K562 (cell line): ENCODE results near the gene PDPK1. TPM values are rescaled to one million over a fixed set of nuclear protein-coding genes. Genes with fewer than 3 reads are reported as not detected.
"Not testable (repeated sequence)": the region's sequence is repeated elsewhere in the genome, so short reads cannot be mapped to it uniquely, and the experiment has no call there.

Experiments
- ATAC-seq: fragments of 200-7000 bp; cut with Tn5 transposase; 3 replicates; pipeline ENCODE4 v1.9.1; 2020; ENCODE audit warnings: moderate library complexity
- BruUV-seq: library from RNA; stranded (reverse); fragments of 400-500 nt; replicated peaks from 2 replicates; lab custom pipeline; 2021; lab: Mats Ljungman, UMichigan
- CTCF ChIA-PET: fragments of 300-600 bp; formaldehyde crosslinking; extraction: SDS; loops from one replicate; lab custom pipeline; 2021; ENCODE audit warnings: low intra/inter-chr PET ratio; lab: Yijun Ruan, JAX
- POLR2A ChIA-PET: fragments of 300-600, 350-650 bp; sonication (Branson Sonifier 250); formaldehyde crosslinking; extraction: SDS; loops from one replicate; lab custom pipeline; 2021; ENCODE audit warnings: antibody characterized with exemption, inconsistent platforms; lab: Yijun Ruan, JAX
- DNase-seq, 4 experiments: peaks; one replicate each; pipeline versions ENCODE4 v3.0.0 to v3.0.0-alpha.2; 2011 to 2018; ENCODE audit warnings: low spot score in 3 of 4, mixed read lengths in 3 of 4; ENCODE audit errors: extremely low read depth in 1 of 4
- FAIRE-seq: peaks from 2 replicates; lab custom pipeline; 2011; peaks lifted over from hg19 to GRCh38; lab: Jason Lieb, UNC
- H2AFZ ChIP-seq: 2 replicates; pipeline ENCODE4 v1.6.0; 2011; ENCODE audit warnings: low read depth, low read length, control low read depth, inconsistent platforms
- H3K27ac ChIP-seq: fragments of 200-600 bp; 3 replicates; pipeline ENCODE4 v1.8.0; 2011; ENCODE audit warnings: low read depth, mild to moderate bottlenecking, control low read depth, inconsistent platforms, low read length, moderate library complexity, mixed read lengths; ENCODE audit errors: extremely low read depth
- H3K27me3 ChIP-seq, 2 experiments: fragments of 300-600 bp in 1 of 2; 2 replicates in 1 of 2; 3 replicates in 1 of 2; pipeline versions ENCODE4 v1.6.0 to v1.8.0; 2011; ENCODE audit warnings: inconsistent platforms in 2 of 2, low read length in 2 of 2, mild to moderate bottlenecking in 1 of 2, mixed read lengths in 1 of 2, moderate library complexity in 1 of 2; ENCODE audit not compliant: control insufficient read depth in 2 of 2, insufficient read depth in 2 of 2
- H3K36me3 ChIP-seq: fragments of 300-600 bp; 3 replicates; pipeline ENCODE4 v1.8.0; 2011; ENCODE audit warnings: mild to moderate bottlenecking, low read length, inconsistent platforms; ENCODE audit not compliant: control insufficient read depth, insufficient read depth
- H3K4me1 ChIP-seq, 2 experiments: fragments of 200-600 bp in 1 of 2; replicated peaks in 1 of 2; 2 replicates in 1 of 2; 3 replicates in 1 of 2; pipeline versions ENCODE4 v1.5.1 to v1.8.0; 2011; ENCODE audit warnings: inconsistent platforms in 2 of 2, low read length in 2 of 2, mild to moderate bottlenecking in 1 of 2, mixed read lengths in 1 of 2, moderate library complexity in 1 of 2; ENCODE audit not compliant: control insufficient read depth in 2 of 2, insufficient read depth in 2 of 2
- H3K4me2 ChIP-seq: 2 replicates; pipeline ENCODE4 v1.6.1; 2011; ENCODE audit warnings: low read length, control low read depth, inconsistent platforms, mixed read lengths; ENCODE audit not compliant: insufficient read depth
- H3K4me3 ChIP-seq: fragments of 200-600 bp; sonication (generic), shearing (Covaris generic); 2 replicates; pipeline ENCODE4 v1.5.1; 2016; ENCODE audit warnings: control low read depth, inconsistent platforms
- H3K79me2 ChIP-seq: fragments of 200-600 bp; 3 replicates; pipeline ENCODE4 v1.8.0; 2011; ENCODE audit warnings: low read length, inconsistent platforms; ENCODE audit not compliant: control insufficient read depth, insufficient read depth
- H3K9ac ChIP-seq, 2 experiments: 2 replicates each; pipeline versions ENCODE4 v1.6.0 to v1.6.1; 2011; ENCODE audit warnings: low read depth in 2 of 2, low read length in 2 of 2, control low read depth in 1 of 2, inconsistent platforms in 1 of 2, mild to moderate bottlenecking in 1 of 2, mixed read lengths in 1 of 2; ENCODE audit not compliant: insufficient read depth in 1 of 2
- H3K9me1 ChIP-seq: one replicate; pipeline ENCODE4 v1.6.0; 2011; ENCODE audit warnings: inconsistent platforms, mild to moderate bottlenecking, low read length, moderate library complexity; ENCODE audit not compliant: control insufficient read depth, insufficient read depth
- H3K9me3 ChIP-seq: replicated peaks from 2 replicates; pipeline ENCODE4 v1.5.1; 2011; ENCODE audit warnings: low read depth, low read length, inconsistent platforms; ENCODE audit not compliant: control insufficient read depth, insufficient read depth
- H4K20me1 ChIP-seq: replicated peaks from 2 replicates; pipeline ENCODE4 v1.6.1; 2011; ENCODE audit warnings: low read length, inconsistent platforms, mixed read lengths; ENCODE audit not compliant: control insufficient read depth, insufficient read depth
- ETV5 ChIP-seq: sonication (generic); formaldehyde crosslinking; IDR thresholded peaks from 2 replicates; pipeline ENCODE4 v1.4.0; 2020; ENCODE audit warnings: low read depth, mild to moderate bottlenecking, missing genetic modification reagents
- L3MBTL2 ChIP-seq: fragments of 450-650 bp; IDR thresholded peaks from 2 replicates; pipeline ENCODE4 v1.6.1; 2016; ENCODE audit warnings: mild to moderate bottlenecking, moderate library complexity
- NRF1 ChIP-seq, 2 experiments: fragments of 450-650 bp; IDR thresholded peaks in 1 of 2; conservative IDR thresholded peaks in 1 of 2; 2 replicates each; pipeline ENCODE4 v1.6.1; 2014; ENCODE audit warnings: mild to moderate bottlenecking in 2 of 2
- ZNF384 ChIP-seq: IDR thresholded peaks from 2 replicates; pipeline ENCODE4 v1.6.1; 2012; ENCODE audit warnings: low read depth, low read length, improper control_type of control experiment
- WGBS: fragments of 100-300 bp; shearing (Covaris generic); methylation state at CpG from one replicate; pipeline ENCODE4 v1.1.6; 2016; ENCODE audit warnings: low coverage, mixed read lengths; ENCODE audit not compliant: insufficient coverage; ENCODE audit errors: missing lambda C conversion rate; 5-methylcytosine and 5-hydroxymethylcytosine counted together
- in situ Hi-C: fragments of 300-500 bp; cut with MboI; formaldehyde crosslinking; loops from 4 replicates; pipeline ENCODE4 v1.15.0; 2018; ENCODE audit warnings: inconsistent platforms, mixed read lengths
- intact Hi-C: fragments of 100-400 bp; cut with micrococcal nuclease; formaldehyde crosslinking; loops from 2 replicates; pipeline ENCODE4 v1.14.2; 2022
- polyA plus RNA-seq, 8 experiments: library from polyadenylated mRNA; depleted of rRNA in 4 of 8; stranded (reverse) in 5 of 8; unstranded in 3 of 8; fragments of >200 nt; fragmentation: Nextera tagmentation in 2 of 8; fragmentation: Illumina TruSeq in 1 of 8; extraction: Ambion mirVana in 2 of 8; extraction: Trizol in 1 of 8; gene quantifications; 2 replicates each; pipeline versions ENCODE4 v1.2.1 to v1.2.3, GENCODE V29; 2011 to 2014; ENCODE audit warnings: inconsistent platforms in 1 of 8, missing spikeins in 1 of 8
- total RNA-seq, 7 experiments: library from RNA; depleted of rRNA in 6 of 7; stranded (reverse); fragments of >200 nt in 6 of 7; fragmentation: Illumina TruSeq in 2 of 7; extraction: Trizol in 2 of 7; gene quantifications; 2 replicates each; pipeline versions ENCODE4 v1.2.1 to v1.2.3, GENCODE V29; 2011 to 2021; ENCODE audit warnings: low replicate concordance in 1 of 7

Gene PDPK1
- total and polyA plus RNA-seq, 9 of the 15 experiments (the other 6 are each of a cell fraction or from before 2014, with no cell fraction given), result 4.0 to 37.2 (median 18.7) TPM

GRCh38 chr16:2533142-2533755 lies 4.6 kb upstream of the PDPK1 start:
- not testable (repeated sequence) for H3K9me3 ChIP-seq, DNase-seq, H3K9me1 ChIP-seq
- Histone ChIP-seq H2AFZ (peak overlapping the region; percentile 94), H3K4me1 (peaks cover 15 to 66% of the 10 kb centered on the region in 2 experiments; a peak in 4 of 5 replicates), H3K36me3 (peaks cover 28% of the 10 kb centered on the region; the same call in 2 of the 3 replicates), H3K27ac (peak overlapping the region; percentile 48)
- TF ChIP-seq L3MBTL2 (0 out of 2 replicates have a peak, but pooled peaks have one; percentile 13), ZNF384 (peak; percentile 68), NRF1 (conservative IDR thresholded peaks at IDR 0.05 in 1 of 2, IDR thresholded peaks at IDR 0.05 in 1 of 2) (peak in 1 of 2 experiments; percentile 52; a peak in 2 of 4 replicates), ETV5 (CRISPR knock-in tag) (0 out of 2 replicates have a peak, but pooled peaks have one; percentile 4)
- TF ChIP-seq, all 486 proteins: peak for 4; not testable (repeated sequence) for 482
- Histone ChIP-seq H3K4me2 (peak overlapping the region; percentile 79), H3K9ac (peak overlapping the region; percentile 75 to 93; a peak in 3 of 4 replicates), H3K4me3 (peak overlapping the region; percentile 51; the same call in 1 of the 2 replicates)
- ATAC-seq, in situ Hi-C loops, CTCF ChIA-PET, H3K27me3 ChIP-seq, H4K20me1 ChIP-seq, H3K79me2 ChIP-seq, BruUV-seq, intact Hi-C loops: not testable (repeated sequence)
- peak; percentile 69 for FAIRE-seq
- 50% methylated on average over 9 of the region's 16 CpGs for WGBS
- POLR2A ChIA-PET, result interaction anchor here (1.1 to 3.8 kb wide), 3 partner anchors 12 to 18 kb away, joined by 3 to 45 read pairs (median 7); partner anchors contain the start of gene AMDHD2
